Islet of Langerhans (tissue), 1 donor: ENCODE data around the gene CYP4F2.
"Not testable (repeated sequence)": the region's sequence is repeated elsewhere in the genome, so short reads cannot be mapped to it uniquely, and the experiment has no call there.

Experiments
- FAIRE-seq: peaks from one replicate; lab custom pipeline; 2011; peaks lifted over from hg19 to GRCh38; lab: Jason Lieb, UNC

The CYP4F2 gene

DNA sequence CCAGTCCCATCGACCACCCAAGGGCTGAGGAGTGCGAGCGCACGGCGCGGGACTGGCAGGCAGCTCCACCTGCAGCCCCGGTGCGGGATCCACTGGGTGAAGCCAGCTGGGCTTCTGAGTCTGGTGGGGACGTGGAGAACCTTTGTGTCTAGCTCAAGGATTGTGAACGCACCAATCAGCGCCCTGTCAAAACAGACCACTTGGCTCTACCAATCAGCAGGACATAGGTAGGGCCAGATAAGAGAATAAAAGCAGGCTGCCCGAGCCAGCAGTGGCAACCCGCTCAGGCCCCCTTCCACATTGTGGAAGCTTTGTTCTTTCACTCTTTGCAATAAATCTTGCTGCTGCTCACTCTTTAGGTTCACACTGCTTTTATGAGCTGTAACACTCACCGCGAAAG, 2.2 kb upstream of the CYP4F2 start:
- FAIRE-seq = not testable (repeated sequence)

DNA sequence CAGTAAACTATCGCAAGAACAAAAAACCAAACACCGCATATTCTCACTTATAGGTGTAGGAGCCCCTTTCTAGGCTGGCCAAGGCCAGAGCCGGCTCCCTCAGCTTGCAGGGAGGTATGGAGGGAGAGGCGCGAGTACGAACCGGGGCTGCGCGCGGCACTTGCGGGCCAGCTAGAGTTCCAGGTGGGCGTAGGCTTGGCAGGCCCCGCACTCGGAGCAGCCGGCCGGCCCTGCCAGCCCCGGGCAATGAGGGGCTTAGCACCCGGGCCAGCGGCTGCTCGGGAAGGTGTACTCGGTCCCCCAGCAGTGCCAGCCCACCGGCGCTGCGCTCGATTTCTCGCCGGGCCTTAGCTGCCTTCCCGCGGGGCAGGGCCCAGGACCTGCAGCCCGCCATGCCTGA, 1.7 kb upstream of the CYP4F2 start:
- not testable (repeated sequence) for FAIRE-seq

DNA sequence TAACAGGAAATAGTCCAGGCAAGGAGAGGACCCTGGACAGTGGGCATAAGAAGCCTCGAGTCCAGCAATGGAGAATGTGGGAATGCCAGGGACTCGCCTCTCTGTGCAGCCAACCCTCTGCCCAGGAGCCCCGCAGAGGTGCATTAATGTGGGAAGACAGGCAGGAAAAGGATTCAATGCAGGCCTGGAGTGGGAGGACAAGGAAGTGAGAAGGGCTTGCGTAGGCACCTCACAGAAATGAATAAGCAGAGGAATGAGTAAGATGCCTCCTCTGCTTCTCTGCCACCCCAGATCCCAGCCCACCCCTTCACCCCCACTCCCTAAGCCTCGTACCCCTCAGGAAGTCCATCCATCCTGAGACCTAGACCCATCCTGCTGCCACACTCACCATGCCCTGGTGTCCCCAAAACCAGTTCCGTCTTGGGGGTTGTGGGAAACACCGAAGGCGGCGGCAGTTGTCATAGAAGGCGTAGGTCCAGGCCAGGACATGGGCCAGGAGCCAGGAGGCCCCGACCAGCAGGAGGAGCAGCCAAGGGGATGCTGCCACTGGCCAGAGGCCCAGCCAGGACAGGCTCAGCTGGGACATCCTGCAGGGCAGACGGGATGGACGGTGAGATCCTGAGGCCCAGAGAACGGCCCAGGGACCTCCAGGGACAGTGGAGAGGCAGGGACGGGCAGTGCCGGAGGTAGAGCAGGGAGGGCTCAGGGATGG, 692 bp downstream of the CYP4F2 start:
- FAIRE-seq = no peak

DNA sequence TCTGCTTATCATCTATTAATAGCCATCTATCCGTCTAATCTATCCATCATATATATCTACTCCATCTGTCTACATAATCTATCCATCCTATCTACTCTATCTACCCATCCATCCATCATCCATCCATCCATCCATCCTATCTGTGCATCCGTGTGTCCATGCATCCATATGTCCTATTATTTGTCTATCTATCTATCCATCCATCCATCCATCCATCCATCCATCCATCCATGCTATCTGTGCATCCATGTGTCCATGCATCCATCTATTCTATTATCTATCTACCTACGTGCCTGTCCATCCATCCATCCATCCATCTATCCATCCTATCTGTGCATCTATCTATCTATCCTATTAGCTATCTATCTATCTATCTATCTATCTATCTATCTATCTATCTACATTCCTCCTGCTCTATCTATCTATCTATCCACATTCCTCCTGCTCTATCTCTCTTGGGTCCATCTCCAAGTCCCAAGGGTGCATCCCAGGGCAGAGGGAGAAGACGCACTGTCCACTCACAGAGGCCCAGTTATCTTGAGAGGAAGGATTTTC, 1.9 kb downstream of the CYP4F2 start:
- no peak for FAIRE-seq

DNA sequence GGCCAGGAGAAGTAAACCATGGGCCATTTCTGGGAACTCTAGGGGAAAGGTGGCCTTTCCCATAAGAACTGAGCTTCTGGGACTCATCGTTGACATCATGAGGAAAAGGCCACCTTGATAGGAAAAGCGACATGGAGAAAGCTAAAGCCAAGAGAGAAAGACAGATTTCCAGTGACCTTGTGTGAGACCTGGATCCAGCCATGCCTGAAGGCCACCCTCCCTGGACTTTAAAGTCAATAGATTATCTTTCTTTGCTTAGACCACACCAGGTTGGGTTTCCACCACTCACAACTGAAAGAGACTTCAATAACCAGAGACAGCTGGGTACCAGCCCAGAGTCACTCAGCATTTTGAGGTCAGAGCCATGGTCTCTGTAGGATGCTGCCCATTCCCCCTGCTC, 3.5 kb downstream of the CYP4F2 start:
- no peak for FAIRE-seq

DNA sequence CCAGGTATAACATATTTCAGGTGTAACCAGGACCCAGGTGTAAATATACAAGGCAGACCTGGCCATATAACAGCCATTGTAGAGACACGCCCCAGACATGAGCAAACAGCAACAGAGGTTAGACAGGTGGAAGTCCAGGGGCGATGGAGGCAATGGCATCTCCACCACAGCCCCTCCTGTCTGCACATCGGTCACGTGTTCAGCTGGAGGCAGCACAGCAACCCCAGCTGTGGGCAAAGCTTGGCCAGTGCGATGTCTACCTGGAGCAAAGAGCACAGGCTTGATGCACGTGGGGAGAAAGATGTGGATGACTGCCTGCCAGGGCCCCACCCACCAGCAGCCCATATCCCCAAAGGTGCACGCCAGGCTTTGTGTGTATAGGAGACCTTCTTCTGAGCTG, 4.4 kb downstream of the CYP4F2 start:
- FAIRE-seq = no peak

DNA sequence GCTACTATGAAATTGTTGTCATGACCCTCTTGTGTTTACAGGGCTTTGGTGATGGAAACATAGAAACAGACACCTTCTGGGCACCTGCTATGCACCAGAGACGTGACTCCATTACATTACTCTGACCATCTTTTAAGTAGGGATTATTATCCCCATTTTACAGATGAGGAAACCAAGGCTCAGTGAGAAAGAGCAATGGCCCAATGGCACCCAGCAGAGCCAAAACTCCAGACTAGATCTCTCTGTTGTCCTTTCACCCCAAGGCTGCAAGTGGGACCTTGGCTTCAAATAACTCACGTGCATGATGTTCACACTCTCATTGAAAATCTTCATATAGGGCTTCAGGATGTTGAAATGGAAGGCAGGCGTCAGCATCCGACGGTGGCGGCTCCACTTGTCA, 5.9 kb downstream of the CYP4F2 start:
- FAIRE-seq = no peak

DNA sequence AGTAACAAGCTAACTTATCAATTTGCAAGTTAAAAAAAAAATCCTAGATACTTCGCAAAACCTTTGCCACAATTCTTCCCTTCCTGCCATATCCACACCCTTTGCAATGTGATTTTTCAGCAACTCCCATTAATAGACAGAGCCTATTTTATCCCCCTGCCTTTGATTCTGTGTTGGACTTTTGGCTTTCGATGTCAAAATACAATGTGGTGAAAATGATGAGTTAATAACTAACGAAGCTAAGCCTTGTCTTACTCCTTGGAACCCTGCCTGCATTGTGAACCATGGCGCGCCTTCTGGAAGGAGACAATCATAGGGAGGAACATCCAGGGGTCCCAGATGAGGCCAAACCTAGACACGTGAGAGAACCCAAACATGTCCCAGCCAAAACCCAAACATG, 6.4 kb downstream of the CYP4F2 start:
- FAIRE-seq = no peak

DNA sequence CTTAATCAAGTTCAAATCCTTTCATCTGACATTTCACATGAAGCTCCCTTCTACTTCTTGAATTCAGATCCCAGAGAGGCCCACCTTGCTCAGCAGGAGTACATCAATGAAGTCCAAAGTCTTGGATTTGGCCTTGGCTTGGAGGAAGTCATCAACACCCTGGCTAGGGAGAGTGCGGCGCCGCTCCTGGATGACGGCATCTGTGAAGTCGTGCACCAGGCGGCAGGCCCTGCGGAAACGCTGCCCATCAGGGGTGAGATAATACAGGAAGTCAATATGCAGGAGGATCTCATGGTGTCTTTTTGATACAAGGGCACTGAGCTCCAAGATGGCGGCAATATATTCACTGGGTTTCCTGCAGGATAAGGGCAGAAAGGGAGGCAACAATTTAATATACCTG, 8.5 kb downstream of the CYP4F2 start:
- FAIRE-seq = not testable (repeated sequence)

DNA sequence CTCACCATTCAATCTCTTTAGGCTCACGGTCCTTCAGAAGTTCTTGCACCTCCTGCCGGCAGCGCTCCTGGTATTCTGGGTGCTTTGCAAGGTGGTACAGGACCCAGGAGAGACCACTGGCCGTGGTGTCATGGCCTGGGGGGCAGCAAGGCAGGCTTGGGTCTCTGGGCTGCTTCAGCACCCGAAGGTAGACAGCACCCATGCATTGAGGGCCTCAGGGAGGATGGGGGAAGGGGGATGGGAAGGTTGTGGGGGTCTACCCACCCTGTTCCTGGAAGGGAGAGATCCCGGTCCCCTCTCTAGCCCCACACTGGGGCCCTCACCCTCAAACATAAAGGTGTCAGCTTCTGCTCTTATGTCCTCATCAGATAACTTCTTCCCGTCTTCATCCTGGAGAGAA, 12.0 kb downstream of the CYP4F2 start:
- no peak for FAIRE-seq

DNA sequence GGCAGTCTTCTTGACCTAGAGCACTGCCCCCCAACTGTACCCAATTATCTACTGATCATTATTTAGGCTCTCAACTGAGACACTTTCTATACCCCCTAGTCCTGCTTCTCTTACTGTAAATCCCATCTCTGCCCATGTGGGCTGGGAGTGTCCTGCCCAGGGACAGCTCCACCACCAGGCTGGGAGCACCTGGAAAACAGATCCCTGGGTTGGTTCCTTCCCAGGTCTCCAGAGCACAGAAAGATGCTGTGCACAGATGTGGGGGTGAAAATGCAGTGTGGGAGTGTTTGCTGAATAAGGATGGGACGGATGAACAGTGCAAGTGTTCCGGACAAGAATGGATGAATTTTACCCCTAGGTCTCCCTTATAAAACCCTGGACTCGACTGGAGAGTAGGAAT, 12.7 kb downstream of the CYP4F2 start:
- FAIRE-seq = no peak

DNA sequence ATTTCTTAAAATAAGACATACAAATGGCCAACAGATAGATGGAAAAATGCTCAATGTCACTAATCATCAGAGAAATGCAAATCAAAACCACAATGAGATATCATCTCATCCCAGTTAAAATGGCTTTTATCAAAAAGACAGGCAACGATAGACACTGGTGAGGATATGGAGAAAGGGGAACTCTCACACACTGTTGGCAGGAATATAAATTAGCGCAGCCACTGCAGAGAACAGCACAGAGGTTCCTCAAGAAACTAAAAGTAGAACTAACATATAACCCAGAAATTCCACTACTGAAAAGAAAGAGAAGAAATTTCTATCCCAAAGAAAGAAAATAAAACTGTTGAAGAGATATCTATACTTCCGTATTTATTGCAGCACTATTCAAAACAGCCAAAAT, 14.5 kb downstream of the CYP4F2 start:
- not testable (repeated sequence) for FAIRE-seq

DNA sequence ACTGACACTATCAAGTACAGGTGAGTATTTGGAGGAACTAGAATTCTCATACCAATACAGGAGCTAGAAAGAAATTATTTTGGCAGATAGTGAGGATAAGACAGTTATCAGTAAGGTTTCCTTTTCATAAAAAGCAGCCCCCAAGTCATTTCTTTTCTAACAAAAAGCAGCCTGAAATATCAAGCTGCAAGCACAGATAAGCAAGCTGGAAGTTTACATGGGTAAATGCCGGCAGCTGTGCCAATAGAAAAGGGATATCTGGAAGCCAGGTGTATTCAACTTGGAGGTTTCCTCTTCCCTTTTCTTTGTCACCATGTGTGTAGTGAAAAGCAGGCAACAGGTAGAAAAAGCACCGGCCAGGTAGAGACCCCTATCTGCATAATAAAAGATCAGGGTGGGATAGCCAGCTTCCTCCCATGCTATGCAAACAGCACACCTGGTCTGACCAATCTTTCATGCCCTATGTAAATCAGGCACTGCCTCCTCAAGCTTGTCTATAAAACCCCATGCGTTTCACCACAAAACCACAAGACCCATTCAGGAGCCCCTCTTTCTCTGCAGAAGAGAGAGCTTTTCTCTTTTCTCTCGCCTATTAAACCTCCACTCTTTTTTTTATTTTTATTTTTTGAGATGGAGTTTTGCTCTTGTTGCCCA, 22.9 kb downstream of the CYP4F2 start:
- FAIRE-seq = no peak

DNA sequence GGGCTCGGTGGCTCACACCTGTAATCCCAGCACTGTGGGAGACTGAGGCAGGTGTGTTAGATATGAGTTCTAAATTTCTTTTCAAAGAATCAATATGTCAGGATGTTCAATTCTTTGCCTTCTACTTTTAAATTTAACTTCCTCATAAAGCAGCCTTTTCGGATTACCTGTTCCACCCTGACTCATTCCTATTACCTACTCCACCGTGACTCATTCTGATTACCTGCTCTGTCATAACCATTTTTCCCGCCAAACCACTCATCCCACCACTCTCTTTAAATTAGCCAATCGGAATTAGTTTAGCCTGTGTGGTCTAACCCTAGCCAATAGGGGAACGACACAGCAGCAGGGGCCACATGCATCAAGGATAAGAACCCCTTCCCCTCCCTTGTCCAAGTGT, 24.1 kb downstream of the CYP4F2 start:
- FAIRE-seq = not testable (repeated sequence)

DNA sequence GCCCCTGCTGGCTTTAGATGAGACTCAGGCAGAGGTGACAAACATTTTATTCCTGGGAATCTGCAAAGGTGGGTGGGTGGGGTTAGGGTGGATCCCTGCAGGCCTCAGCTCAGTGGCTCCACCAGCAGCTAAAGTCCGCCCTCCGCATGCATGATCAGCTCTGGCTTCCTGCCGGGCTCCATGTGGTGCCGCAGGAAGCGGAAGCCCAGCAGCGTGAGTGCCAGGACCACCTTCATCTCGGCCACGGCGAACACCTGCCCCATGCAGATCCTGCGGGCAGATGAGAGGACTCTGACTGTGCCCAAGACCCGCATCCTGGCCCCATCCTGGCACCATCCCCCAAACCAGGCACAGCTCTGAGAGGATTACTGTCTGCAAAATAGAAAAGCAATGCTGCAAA, 26.3 kb downstream of the CYP4F2 start:
- no peak for FAIRE-seq

DNA sequence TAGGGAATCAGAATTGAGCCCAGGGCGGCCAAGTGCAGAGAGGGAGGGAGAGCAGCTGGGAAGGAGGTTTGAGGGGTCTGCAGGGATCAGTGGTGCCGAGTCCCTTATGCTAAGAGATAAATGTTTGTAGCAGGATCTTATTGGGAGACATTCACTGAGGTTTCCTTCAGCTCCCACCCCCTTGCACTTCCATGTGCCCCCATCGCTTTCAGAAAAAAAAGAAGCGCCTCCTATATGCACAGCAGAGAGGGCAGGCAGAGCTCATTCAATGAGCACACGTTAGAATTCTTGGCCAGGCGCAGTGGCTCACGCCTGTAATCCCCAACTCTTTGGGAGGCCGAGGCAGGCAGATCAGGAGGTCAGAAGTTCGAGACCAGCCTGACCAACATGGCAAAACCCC, 28.0 kb downstream of the CYP4F2 start:
- FAIRE-seq = no peak

DNA sequence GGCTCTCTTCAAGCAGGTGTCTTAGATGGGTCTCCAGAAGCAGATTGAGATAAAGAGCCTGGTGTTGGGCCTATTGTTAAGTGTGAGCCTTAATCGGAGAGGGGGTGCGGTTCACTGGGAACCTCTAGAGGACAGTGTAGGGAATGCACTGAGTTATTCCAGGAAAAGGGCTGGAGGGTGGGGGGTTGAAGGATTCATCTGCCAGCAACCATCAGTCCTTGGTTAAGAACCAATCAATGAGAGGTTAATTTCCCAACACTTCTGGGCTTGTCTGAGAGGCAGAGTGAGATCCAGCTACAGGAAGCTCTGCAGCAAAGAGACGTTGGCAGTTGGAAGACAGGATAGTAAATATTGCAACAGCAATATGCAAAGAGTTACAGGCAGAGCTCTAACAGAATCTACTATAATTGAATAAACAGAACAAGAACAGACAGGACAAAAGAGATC, 28.7 kb downstream of the CYP4F2 start:
- FAIRE-seq = no peak

DNA sequence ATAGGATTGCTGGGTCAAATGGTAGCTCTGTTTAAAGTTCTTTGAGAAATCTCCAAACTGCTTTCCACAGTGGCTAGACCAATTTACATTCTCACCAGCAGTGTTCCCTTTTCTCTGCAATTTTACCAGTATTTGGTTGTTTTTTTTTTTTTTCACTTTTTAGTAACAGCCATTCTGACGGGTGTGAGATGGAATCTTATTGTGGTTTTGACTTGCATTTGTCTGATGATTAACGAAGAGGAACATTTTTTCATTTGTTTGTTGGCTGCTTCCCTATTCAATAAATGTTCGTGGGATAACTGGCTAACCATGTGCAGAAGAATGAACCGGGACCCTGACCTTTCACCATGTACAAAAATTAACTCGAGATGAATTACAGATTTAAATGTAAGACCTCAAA, 31.2 kb downstream of the CYP4F2 start:
- FAIRE-seq = no peak

DNA sequence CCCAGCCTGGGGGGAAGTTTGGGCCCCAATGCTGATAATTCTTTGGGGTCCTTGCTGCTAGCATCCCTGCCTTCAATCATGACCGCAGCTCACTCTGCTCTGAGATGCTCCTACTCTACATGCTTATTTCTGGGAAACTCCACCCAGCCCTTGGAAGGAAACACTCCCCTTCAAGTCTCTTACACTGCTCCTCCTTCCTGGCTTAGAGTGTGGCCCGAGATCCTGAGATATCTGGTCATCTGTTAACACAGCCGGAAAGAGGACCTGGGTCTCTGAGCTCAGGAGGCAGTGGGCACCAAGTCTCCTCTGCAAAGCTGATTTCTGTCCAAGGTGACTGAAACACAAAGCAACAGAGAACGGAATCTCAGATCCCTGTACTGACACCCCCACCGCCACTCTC, 33.0 kb downstream of the CYP4F2 start:
- FAIRE-seq = no peak

DNA sequence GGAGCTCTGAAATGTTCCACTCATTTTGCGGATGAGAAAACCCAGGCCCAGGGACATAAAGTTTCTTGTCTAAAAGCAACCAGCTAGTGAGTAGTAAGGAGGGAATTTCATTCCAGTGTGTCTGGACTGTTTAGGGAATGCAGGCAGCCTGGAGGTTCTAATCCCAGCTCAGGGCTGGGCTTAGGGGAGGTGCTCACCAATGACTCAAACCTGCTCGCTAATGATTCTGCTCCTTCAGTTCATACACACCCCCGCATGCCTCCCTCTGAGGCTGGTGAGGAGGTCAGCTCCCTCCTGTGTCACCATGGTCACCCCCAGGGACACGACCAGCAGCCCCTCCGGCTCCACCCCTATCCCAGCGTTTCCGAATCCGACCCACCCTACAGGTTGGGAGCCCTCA, 34.6 kb downstream of the CYP4F2 start:
- no peak for FAIRE-seq

DNA sequence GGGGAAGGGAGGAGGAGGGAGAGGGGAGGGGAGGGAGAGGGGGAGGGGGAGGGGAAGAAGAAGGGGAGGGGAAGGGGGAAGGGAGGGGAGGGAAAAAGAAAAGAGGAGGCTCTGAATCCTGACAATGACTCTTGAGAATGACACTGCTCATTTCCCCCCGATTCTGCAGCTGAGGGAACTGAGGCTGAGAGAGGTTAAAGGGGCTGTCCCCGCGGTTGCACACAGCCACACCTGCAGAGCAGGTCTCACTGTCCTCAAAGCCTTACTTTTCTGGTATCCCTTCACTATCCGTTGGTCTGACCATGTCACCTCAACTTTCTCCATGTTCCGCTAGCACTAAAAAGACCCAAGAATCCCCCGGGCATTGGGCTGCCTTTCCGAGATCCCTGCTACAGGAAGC, 35.4 kb downstream of the CYP4F2 start:
- FAIRE-seq = no peak

DNA sequence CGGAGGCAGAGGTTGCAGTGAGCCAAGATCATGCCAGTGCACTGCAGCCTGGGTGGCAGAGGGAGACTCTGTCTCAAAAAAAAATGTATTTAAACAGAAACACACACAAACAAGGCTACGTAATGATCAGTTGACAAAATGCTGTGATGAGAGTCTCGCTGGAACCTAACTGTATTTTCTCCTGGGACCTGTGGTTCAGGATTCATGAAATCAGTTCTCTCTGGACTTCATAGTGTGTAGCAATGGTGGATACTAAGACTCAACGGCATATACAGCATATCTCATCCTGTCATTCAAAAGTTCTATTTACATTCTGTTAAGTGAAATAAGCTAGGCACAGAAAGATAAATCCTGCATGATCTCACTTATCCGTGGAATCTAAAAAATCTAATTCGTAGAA, 37.4 kb downstream of the CYP4F2 start:
- FAIRE-seq = no peak

DNA sequence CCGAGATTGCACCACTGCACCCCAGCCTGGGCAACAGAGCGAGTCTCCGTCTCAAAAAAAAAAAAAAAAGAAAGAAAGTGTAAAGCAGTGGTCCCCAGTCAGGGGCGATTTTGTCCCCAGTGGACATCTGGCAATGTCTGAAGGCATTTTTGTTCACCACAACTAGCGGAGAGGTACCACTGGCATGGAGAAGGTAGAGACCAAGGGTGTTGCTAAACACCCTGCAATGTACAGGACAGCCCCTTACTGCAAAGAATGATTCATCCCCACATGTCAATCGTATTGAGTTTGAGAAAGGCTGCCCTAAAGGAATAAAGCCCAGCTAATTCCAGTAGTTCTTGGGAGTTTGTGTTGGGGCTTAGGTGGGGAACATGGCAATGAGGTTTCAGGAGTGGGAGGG, 38.7 kb downstream of the CYP4F2 start:
- FAIRE-seq = no peak

DNA sequence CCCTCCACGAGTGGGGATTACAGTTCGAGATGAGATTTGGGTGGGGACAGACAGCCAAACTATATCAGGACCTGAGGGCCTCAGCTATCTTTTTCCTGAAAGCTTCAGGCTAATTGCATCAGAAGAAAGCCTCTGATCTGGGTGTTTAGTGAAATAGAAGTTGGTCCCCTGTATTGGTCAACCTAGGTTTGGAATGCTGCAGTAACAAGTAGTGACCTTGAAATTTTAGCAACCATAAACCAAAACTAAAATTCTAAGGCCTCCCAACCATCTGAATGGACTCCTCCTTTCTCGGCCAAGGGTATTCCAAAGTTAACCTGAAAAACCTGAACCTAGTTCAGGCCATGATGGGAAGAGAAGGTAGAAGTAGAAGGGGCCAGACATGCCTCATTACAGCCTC, 47.5 kb downstream of the CYP4F2 start:
- no peak for FAIRE-seq
